Measurements from ENCODE around the gene ITPA. TPM values are rescaled to one million over a fixed set of nuclear protein-coding genes. Genes with fewer than 3 reads are reported as not detected.
A peak's percentile ranks its signal among the peaks of the same experiment; 100 is the strongest.

The ITPA gene
- total and polyA plus RNA-seq, 11 donors, result 15.3 to 48.3 (median 22.2) TPM

- Histone ChIP-seq H3K27me3 (peaks cover 0 to 38% (median 0%) of the 10 kb centered on the region in 9 donors), H3K4me3 (no peak overlapping the region), H3K27ac (no peak overlapping the region), H3K9me3 (no peaks in the 10 kb centered on the region), H3K4me1 (peaks cover 0 to 23% (median 13%) of the 10 kb centered on the region in 12 donors), H3K36me3 (no peaks in the 10 kb centered on the region)
- intact Hi-C loops (cut with DNase I), result loop anchor here in 1 of 10 donors (5.0 kb wide), 1 partner anchor 36 kb away; the partner anchor contains the start of gene ITPA
- 83 to 85% (median 84%) methylated on average over 14 of the region's 14 CpGs for WGBS, 4 donors
- DNase-seq (no peak), ATAC-seq (no peak)
- TF ChIP-seq, protein P1, sequence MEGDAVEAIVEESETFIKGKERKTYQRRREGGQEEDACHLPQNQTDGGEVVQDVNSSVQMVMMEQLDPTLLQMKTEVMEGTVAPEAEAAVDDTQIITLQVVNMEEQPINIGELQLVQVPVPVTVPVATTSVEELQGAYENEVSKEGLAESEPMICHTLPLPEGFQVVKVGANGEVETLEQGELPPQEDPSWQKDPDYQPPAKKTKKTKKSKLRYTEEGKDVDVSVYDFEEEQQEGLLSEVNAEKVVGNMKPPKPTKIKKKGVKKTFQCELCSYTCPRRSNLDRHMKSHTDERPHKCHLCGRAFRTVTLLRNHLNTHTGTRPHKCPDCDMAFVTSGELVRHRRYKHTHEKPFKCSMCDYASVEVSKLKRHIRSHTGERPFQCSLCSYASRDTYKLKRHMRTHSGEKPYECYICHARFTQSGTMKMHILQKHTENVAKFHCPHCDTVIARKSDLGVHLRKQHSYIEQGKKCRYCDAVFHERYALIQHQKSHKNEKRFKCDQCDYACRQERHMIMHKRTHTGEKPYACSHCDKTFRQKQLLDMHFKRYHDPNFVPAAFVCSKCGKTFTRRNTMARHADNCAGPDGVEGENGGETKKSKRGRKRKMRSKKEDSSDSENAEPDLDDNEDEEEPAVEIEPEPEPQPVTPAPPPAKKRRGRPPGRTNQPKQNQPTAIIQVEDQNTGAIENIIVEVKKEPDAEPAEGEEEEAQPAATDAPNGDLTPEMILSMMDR (IDR thresholded peaks at IDR 0.05), result no peak
- no peak for TF ChIP-seq POLR2A (IDR thresholded peaks at IDR 0.05)
These were observed 37.7 kb upstream of the ITPA start for GRCh38 chr20:3171391-3172125.

DNA sequence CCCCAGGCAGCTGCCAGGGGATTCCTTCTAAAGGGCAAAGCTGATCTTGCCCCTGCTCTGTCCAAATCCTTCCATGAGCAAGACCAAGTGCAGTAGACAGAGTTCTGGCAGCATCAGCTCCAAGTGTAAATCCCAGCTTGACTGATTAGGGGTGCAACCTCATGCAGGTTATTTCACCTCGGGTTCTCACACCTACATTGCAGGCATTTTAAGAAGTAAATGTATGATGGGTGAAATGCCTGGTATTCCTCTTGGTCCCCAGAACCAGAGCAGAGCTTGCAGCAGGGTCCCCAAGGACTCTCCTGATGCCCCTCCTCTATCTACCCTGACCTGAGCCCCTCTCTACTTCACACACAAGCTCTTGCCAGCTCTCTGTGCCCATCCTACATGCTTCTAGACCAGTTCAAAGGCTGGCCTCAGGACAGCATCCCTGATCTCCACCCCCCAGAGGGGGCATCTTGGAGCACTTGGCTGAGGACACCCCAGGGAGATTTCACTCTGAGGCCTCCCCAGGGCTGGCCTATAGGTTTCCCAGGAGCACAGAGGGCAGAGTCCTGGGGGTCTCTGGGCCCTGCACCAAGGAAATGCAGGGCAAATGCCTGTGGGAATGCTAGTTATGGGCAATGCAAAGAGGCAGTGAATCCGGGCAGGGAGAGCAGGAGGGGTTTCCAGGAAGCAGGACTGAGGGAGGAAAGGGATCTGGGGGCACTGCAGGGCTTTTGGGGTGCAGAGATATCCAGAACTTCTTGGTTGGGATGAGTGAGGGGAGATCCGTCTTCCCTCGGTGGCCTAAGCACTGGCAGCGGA lies 37.0 kb upstream of the ITPA start:
- no peaks in the 10 kb centered on the region for H3K9me3 ChIP-seq
- H3K27me3 ChIP-seq, result peaks cover 0 to 34% (median 0%) of the 10 kb centered on the region in 9 donors
- TF ChIP-seq POLR2A (IDR thresholded peaks at IDR 0.05), result no peak
- TF ChIP-seq, protein P1 (IDR thresholded peaks at IDR 0.05), result no peak
- intact Hi-C loops (cut with DNase I), result loop anchor here in 1 of 10 donors (5.0 kb wide), 1 partner anchor 35 kb away; the partner anchor contains the start of gene ITPA
- H3K36me3 ChIP-seq, result no peaks in the 10 kb centered on the region
- H3K27ac ChIP-seq, result peak overlapping the region in 5 of 12 donors; percentile 74 to 86 (median 80)
- DNase-seq (no peak), ATAC-seq (no peak)
- H3K4me1 ChIP-seq, result peaks cover 0 to 23% (median 13%) of the 10 kb centered on the region in 12 donors
- H3K4me3 ChIP-seq, result peak overlapping the region in 11 of 12 donors; percentile 74 to 99 (median 91)
- WGBS, 4 donors, result 30 to 41% (median 36%) methylated on average over 5 of the region's 5 CpGs

- WGBS, 4 donors, result 0 to 2% (median 1%) methylated on average over 11 to 62 of the region's 62 CpGs
- Histone ChIP-seq H3K4me3 (peak within 1 kb of the TSS; percentile 74 to 99 (median 92)), H3K4me1 (peaks cover 0 to 23% (median 13%) of the 10 kb centered on the region in 12 donors), H3K27ac (peak within 1 kb of the TSS in 11 of 12 donors; percentile 32 to 86 (median 77)), H3K27me3 (peaks cover 0 to 26% (median 0%) of the 10 kb centered on the region in 9 donors), H3K9me3 (no peaks in the 10 kb centered on the region), H3K36me3 (no peaks in the 10 kb centered on the region)
- peak; percentile 74 to 81 (median 77) for DNase-seq
- peak; percentile 23 to 35 for TF ChIP-seq POLR2A (IDR thresholded peaks at IDR 0.05)
- TF ChIP-seq, protein P1 (IDR thresholded peaks at IDR 0.05), result no peak
- peak; percentile 22 to 73 (median 58) for ATAC-seq
- intact Hi-C loops (cut with DNase I), result loop anchor here in 1 of 10 donors (5.0 kb wide), 1 partner anchor 34 kb away; the partner anchor contains the start of gene ITPA
These were observed 36.2 kb upstream of the ITPA start, which contains the start of gene LZTS3 for GRCh38 chr20:3172933-3173609. TSS of gene LZTS3 (minus strand) at chr20:3173549. CDS start at chr20:3167163, 6,386 bp downstream.

Measured in heart left ventricle (tissue), 16 donors.